ENCODE measurements around the gene C1orf87.

The C1orf87 gene

DNA sequence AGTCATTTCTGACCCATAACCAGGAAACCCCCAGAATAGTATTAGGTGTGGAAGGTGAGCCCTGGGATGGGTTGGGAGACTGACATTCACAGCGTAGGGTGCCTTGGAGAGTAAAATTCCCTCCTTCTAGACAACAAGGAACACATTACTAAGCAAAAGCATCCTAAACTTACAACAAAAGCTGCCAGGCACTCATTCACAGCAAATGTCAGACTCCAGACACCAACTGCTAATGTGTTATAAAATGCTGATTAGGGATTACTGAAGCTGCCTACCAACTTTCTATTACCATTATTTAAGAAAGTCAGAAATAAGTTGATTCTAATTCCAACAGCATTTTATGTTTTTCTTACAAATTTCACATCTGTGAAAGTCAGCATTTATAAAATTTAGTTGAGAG lies 40.0 kb upstream of the C1orf87 start:
- Histone ChIP-seq H2AK5ac (ENCODE audit: low read depth, low read length) (no peak overlapping the region), H3K9me3 (replicated peaks in 1 of 2; ENCODE audit: control insufficient read depth in 2 of 2, insufficient read depth in 1 of 2, low read depth in 1 of 2, low read length in 2 of 2) (no peaks in the 10 kb centered on the region), H3K18ac (ENCODE audit: low read length) (no peak overlapping the region), H3K27ac (replicated peaks; ENCODE audit: low read length) (no peak overlapping the region), H3K36me3 (replicated peaks in 1 of 2; ENCODE audit: control insufficient read depth in 2 of 2, insufficient read depth in 2 of 2, low read length in 2 of 2) (no peaks in the 10 kb centered on the region), H4K8ac (ENCODE audit: low read depth, low read length) (no peak overlapping the region), H2AFZ (ENCODE audit: low read length) (no peak overlapping the region), H3K23ac (ENCODE audit: low read depth, low read length, poor library complexity) (no peak overlapping the region), H3K4me2 (ENCODE audit: insufficient read depth, low read length, poor library complexity, severe bottlenecking) (no peak overlapping the region), H3K4me1 (ENCODE audit: control insufficient read depth in 2 of 2, insufficient read depth in 1 of 2, low read depth in 1 of 2, low read length in 2 of 2) (peaks cover 3 to 5% of the 10 kb centered on the region in 2 donors), H3K4me3 (ENCODE audit: low read length in 2 of 2) (no peak overlapping the region), H3K4ac (ENCODE audit: low read length) (no peak overlapping the region), H3K14ac (ENCODE audit: low read length) (no peak overlapping the region), H2BK5ac (ENCODE audit: low read length) (no peak overlapping the region), H3K79me1 (ENCODE audit: low read depth, low read length) (no peaks in the 10 kb centered on the region), H2BK120ac (ENCODE audit: low read depth, low read length) (no peak overlapping the region), H3K9ac (ENCODE audit: low read depth, low read length, poor library complexity) (no peak overlapping the region), H2BK12ac (ENCODE audit: low read length) (no peak overlapping the region), H4K91ac (ENCODE audit: low read depth, low read length, poor library complexity) (no peak overlapping the region), H3K27me3 (ENCODE audit: control insufficient read depth in 3 of 3, insufficient read depth in 3 of 3, low read depth in 1 of 3, low read length in 3 of 3) (peaks cover 0 to 2% (median 0%) of the 10 kb centered on the region in 3 experiments), H2BK15ac (ENCODE audit: low read length) (no peak overlapping the region)
- WGBS, 2 donors (ENCODE audit: extremely low coverage in 2 of 2, insufficient read length in 2 of 2, insufficient replicate concordance in 1 of 2): no CpG with 5 or more reads among the region's 1 CpG
- DNase-seq (ENCODE audit: low spot score): no peak

DNA sequence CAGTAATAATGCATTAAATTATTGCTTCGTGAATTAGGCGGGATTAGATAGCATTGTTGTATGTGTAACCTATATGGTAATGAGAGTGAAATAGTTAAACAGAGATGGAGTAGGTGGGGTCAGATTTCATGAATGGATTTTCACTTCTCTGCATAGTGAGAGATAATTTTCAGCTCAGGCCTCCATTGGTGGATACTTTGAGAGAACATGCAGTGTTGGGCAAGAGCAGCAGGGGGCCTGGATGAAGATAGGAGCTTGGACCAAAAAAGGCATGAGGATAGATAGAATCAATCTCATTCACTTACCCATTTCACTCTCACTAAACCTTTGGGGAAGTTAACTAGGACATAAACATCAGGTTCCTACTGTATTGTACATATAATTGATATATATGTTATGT lies 39.5 kb upstream of the C1orf87 start:
- H3K9me3 ChIP-seq (replicated peaks in 1 of 2; ENCODE audit: control insufficient read depth in 2 of 2, insufficient read depth in 1 of 2, low read depth in 1 of 2, low read length in 2 of 2): no peaks in the 10 kb centered on the region
- H3K27ac ChIP-seq (replicated peaks; ENCODE audit: low read length): no peak overlapping the region
- no peak overlapping the region for H3K9ac ChIP-seq (ENCODE audit: low read depth, low read length, poor library complexity)
- H3K23ac ChIP-seq (ENCODE audit: low read depth, low read length, poor library complexity): no peak overlapping the region
- H3K18ac ChIP-seq (ENCODE audit: low read length): no peak overlapping the region
- H2AK5ac ChIP-seq (ENCODE audit: low read depth, low read length): no peak overlapping the region
- no peak overlapping the region for H2BK12ac ChIP-seq (ENCODE audit: low read length)
- no CpG with 5 or more reads among the region's 2 CpGs for WGBS, 2 donors (ENCODE audit: extremely low coverage in 2 of 2, insufficient read length in 2 of 2, insufficient replicate concordance in 1 of 2)
- DNase-seq (ENCODE audit: low spot score): no peak
- H3K4me2 ChIP-seq (ENCODE audit: insufficient read depth, low read length, poor library complexity, severe bottlenecking): no peak overlapping the region
- no peak overlapping the region for H3K4ac ChIP-seq (ENCODE audit: low read length)
- peaks cover 3 to 5% of the 10 kb centered on the region in 2 donors for H3K4me1 ChIP-seq (ENCODE audit: control insufficient read depth in 2 of 2, insufficient read depth in 1 of 2, low read depth in 1 of 2, low read length in 2 of 2)
- no peak overlapping the region for H2BK120ac ChIP-seq (ENCODE audit: low read depth, low read length)
- no peak overlapping the region for H3K4me3 ChIP-seq (ENCODE audit: low read length in 2 of 2)
- H3K27me3 ChIP-seq (ENCODE audit: control insufficient read depth in 3 of 3, insufficient read depth in 3 of 3, low read depth in 1 of 3, low read length in 3 of 3): peaks cover 0 to 2% (median 0%) of the 10 kb centered on the region in 3 experiments
- H2BK5ac ChIP-seq (ENCODE audit: low read length): no peak overlapping the region
- no peak overlapping the region for H3K14ac ChIP-seq (ENCODE audit: low read length)
- no peak overlapping the region for H2AFZ ChIP-seq (ENCODE audit: low read length)
- H2BK15ac ChIP-seq (ENCODE audit: low read length): no peak overlapping the region
- no peak overlapping the region for H4K8ac ChIP-seq (ENCODE audit: low read depth, low read length)
- no peaks in the 10 kb centered on the region for H3K36me3 ChIP-seq (replicated peaks in 1 of 2; ENCODE audit: control insufficient read depth in 2 of 2, insufficient read depth in 2 of 2, low read length in 2 of 2)
- H4K91ac ChIP-seq (ENCODE audit: low read depth, low read length, poor library complexity): no peak overlapping the region
- no peaks in the 10 kb centered on the region for H3K79me1 ChIP-seq (ENCODE audit: low read depth, low read length)

DNA sequence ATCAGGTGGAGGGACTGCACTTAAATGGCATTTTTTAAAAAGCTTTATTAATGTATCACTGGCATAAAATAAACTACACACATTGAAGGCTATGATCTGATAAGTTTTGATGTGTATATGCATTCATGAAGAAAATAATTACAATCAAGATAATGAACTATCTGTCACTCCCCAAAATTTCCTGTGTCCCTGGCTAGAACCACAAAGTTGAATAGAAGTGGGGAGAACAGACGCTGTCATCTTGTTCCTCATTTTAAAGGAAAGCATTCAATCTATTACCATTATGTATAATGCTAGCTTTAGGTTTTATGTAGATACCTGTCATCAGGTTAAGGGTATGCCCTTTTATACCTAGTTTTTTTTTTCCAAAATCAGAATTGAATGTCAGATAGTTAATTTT lies 38.1 kb upstream of the C1orf87 start:
- Histone ChIP-seq H3K4me3 (ENCODE audit: low read length in 2 of 2) (no peak overlapping the region), H2AFZ (ENCODE audit: low read length) (no peak overlapping the region), H2AK5ac (ENCODE audit: low read depth, low read length) (no peak overlapping the region), H3K4me1 (ENCODE audit: control insufficient read depth in 2 of 2, insufficient read depth in 1 of 2, low read depth in 1 of 2, low read length in 2 of 2) (peaks cover 3 to 5% of the 10 kb centered on the region in 2 donors), H3K4me2 (ENCODE audit: insufficient read depth, low read length, poor library complexity, severe bottlenecking) (no peak overlapping the region), H3K23ac (ENCODE audit: low read depth, low read length, poor library complexity) (no peak overlapping the region), H3K4ac (ENCODE audit: low read length) (no peak overlapping the region), H2BK120ac (ENCODE audit: low read depth, low read length) (no peak overlapping the region), H3K9me3 (replicated peaks in 1 of 2; ENCODE audit: control insufficient read depth in 2 of 2, insufficient read depth in 1 of 2, low read depth in 1 of 2, low read length in 2 of 2) (no peaks in the 10 kb centered on the region), H3K36me3 (replicated peaks in 1 of 2; ENCODE audit: control insufficient read depth in 2 of 2, insufficient read depth in 2 of 2, low read length in 2 of 2) (no peaks in the 10 kb centered on the region), H3K79me1 (ENCODE audit: low read depth, low read length) (no peaks in the 10 kb centered on the region), H3K14ac (ENCODE audit: low read length) (no peak overlapping the region), H4K8ac (ENCODE audit: low read depth, low read length) (no peak overlapping the region), H3K27me3 (ENCODE audit: control insufficient read depth in 3 of 3, insufficient read depth in 3 of 3, low read depth in 1 of 3, low read length in 3 of 3) (peaks cover 0 to 2% (median 0%) of the 10 kb centered on the region in 3 experiments), H3K9ac (ENCODE audit: low read depth, low read length, poor library complexity) (no peak overlapping the region), H2BK15ac (ENCODE audit: low read length) (no peak overlapping the region), H3K27ac (replicated peaks; ENCODE audit: low read length) (no peak overlapping the region), H2BK5ac (ENCODE audit: low read length) (no peak overlapping the region), H3K18ac (ENCODE audit: low read length) (no peak overlapping the region), H4K91ac (ENCODE audit: low read depth, low read length, poor library complexity) (no peak overlapping the region), H2BK12ac (ENCODE audit: low read length) (no peak overlapping the region)
- no peak for DNase-seq (ENCODE audit: low spot score)
- no CpG with 5 or more reads among the region's 1 CpG for WGBS, 2 donors (ENCODE audit: extremely low coverage in 2 of 2, insufficient read length in 2 of 2, insufficient replicate concordance in 1 of 2)

DNA sequence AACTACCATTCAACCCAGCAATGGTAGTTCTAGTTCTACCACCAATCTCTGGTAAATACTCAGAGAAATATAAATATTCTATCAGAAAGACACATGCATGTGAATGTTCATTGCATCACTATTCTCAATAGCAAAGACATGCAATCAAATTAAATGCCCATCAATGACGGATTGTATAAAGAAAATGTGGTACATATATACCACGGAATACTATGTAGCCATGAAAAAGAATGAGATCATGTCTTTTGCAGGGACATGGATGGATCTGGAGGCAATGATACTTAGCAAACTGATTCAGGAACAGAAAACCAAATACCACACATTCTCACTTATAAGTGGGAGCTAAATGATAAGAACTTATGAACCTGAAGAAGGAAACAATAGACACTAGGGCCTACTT lies 37.5 kb upstream of the C1orf87 start:
- no peak overlapping the region for H2BK120ac ChIP-seq (ENCODE audit: low read depth, low read length)
- WGBS, 2 donors (ENCODE audit: extremely low coverage in 2 of 2, insufficient read length in 2 of 2, insufficient replicate concordance in 1 of 2): no CpG with 5 or more reads among the region's 2 CpGs

More for the DNA sequence above, 37.5 kb upstream of the C1orf87 start:
- H3K18ac ChIP-seq (ENCODE audit: low read length): no peak overlapping the region
- H3K9me3 ChIP-seq (replicated peaks in 1 of 2; ENCODE audit: control insufficient read depth in 2 of 2, insufficient read depth in 1 of 2, low read depth in 1 of 2, low read length in 2 of 2): no peaks in the 10 kb centered on the region
- no peak overlapping the region for H2BK15ac ChIP-seq (ENCODE audit: low read length)
- H3K9ac ChIP-seq (ENCODE audit: low read depth, low read length, poor library complexity): no peak overlapping the region
- no peaks in the 10 kb centered on the region for H3K36me3 ChIP-seq (replicated peaks in 1 of 2; ENCODE audit: control insufficient read depth in 2 of 2, insufficient read depth in 2 of 2, low read length in 2 of 2)
- no peak overlapping the region for H2BK12ac ChIP-seq (ENCODE audit: low read length)
- no peak overlapping the region for H4K91ac ChIP-seq (ENCODE audit: low read depth, low read length, poor library complexity)
- peaks cover 3 to 5% of the 10 kb centered on the region in 2 donors for H3K4me1 ChIP-seq (ENCODE audit: control insufficient read depth in 2 of 2, insufficient read depth in 1 of 2, low read depth in 1 of 2, low read length in 2 of 2)
- H3K79me1 ChIP-seq (ENCODE audit: low read depth, low read length): no peaks in the 10 kb centered on the region
- H4K8ac ChIP-seq (ENCODE audit: low read depth, low read length): no peak overlapping the region
- H2BK5ac ChIP-seq (ENCODE audit: low read length): no peak overlapping the region
- no peak overlapping the region for H3K23ac ChIP-seq (ENCODE audit: low read depth, low read length, poor library complexity)
- H3K14ac ChIP-seq (ENCODE audit: low read length): no peak overlapping the region
- DNase-seq (ENCODE audit: low spot score): no peak
- no peak overlapping the region for H2AK5ac ChIP-seq (ENCODE audit: low read depth, low read length)
- no peak overlapping the region for H3K4ac ChIP-seq (ENCODE audit: low read length)
- peaks cover 0 to 2% (median 0%) of the 10 kb centered on the region in 3 experiments for H3K27me3 ChIP-seq (ENCODE audit: control insufficient read depth in 3 of 3, insufficient read depth in 3 of 3, low read depth in 1 of 3, low read length in 3 of 3)
- no peak overlapping the region for H3K4me3 ChIP-seq (ENCODE audit: low read length in 2 of 2)
- H2AFZ ChIP-seq (ENCODE audit: low read length): no peak overlapping the region
- H3K4me2 ChIP-seq (ENCODE audit: insufficient read depth, low read length, poor library complexity, severe bottlenecking): no peak overlapping the region
- H3K27ac ChIP-seq (replicated peaks; ENCODE audit: low read length): no peak overlapping the region

Data from neuronal stem cell (in vitro differentiated cells).